BLaER1 (cell line): ENCODE measurements around the gene ASIC3.

ENCODE experiments used
- H3K27ac ChIP-seq: shearing (Covaris generic); formaldehyde crosslinking; 2 replicates; pipeline ENCODE4 v1.8.1; 2022
- H3K27me3 ChIP-seq: shearing (Covaris generic); formaldehyde crosslinking; 2 replicates; pipeline ENCODE4 v1.8.1; 2022
- H3K36me3 ChIP-seq: shearing (Covaris generic); formaldehyde crosslinking; 2 replicates; pipeline ENCODE4 v1.8.1; 2022
- H3K4me1 ChIP-seq: shearing (Covaris generic); formaldehyde crosslinking; 2 replicates; pipeline ENCODE4 v1.8.1; 2022
- H3K4me2 ChIP-seq: shearing (Covaris generic); formaldehyde crosslinking; 2 replicates; pipeline ENCODE4 v1.8.1; 2022
- H3K4me3 ChIP-seq: shearing (Covaris generic); formaldehyde crosslinking; 2 replicates; pipeline ENCODE4 v1.8.1; 2022
- H3K9ac ChIP-seq: shearing (Covaris generic); formaldehyde crosslinking; 2 replicates; pipeline ENCODE4 v1.8.1; 2022
- H3K9me3 ChIP-seq: shearing (Covaris generic); formaldehyde crosslinking; 2 replicates; pipeline ENCODE4 v1.8.1; 2022
- H4K20me1 ChIP-seq: shearing (Covaris generic); formaldehyde crosslinking; 2 replicates; pipeline ENCODE4 v1.8.1; 2022
- Cebpa-rat ChIP-seq: shearing (Covaris generic); IDR thresholded peaks from 2 replicates; pipeline ENCODE4 v1.8.1; 2022

The ASIC3 gene

GRCh38 chr7:151076863-151077704 is 28.8 kb downstream of the ASIC3 start:
- Histone ChIP-seq H3K36me3 (peaks cover 58% of the 10 kb centered on the region), H3K4me3 (no peak overlapping the region), H3K4me2 (0 out of 2 replicates have a peak overlapping the region, but pooled peaks have one; percentile 99), H3K9me3 (no peaks in the 10 kb centered on the region), H3K27ac (0 out of 2 replicates have a peak overlapping the region, but pooled peaks have one; percentile 6), H4K20me1 (peaks cover 70% of the 10 kb centered on the region), H3K4me1 (peaks cover 45% of the 10 kb centered on the region), H3K9ac (no peak overlapping the region), H3K27me3 (no peaks in the 10 kb centered on the region)
- TF ChIP-seq Cebpa-rat, result no peak

DNA sequence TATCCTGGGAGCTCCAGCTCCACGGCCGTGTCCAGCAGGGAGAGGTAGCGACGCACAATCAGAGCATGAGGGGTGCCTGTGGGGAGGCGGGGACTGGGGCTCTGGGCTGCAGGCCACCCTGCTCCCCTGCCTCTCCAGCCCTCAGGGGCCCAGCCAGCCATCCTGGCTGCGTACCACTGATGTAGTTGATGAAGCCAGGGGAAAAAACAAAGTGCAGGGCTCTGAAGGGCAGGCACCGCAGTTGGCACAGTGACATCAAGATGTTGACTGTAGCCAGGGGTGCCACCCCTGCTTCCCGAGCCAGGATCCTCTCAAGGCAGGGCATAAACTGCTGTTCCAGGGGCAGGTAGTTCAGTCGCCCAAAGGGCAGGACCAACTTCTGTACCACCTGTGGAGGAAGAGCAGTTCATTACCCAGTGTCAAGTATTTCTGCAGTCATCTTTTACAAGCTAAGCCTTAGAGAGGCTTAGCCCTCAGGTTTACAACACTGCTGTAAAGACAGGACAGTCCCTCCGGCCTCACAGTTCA is 29.4 kb downstream of the ASIC3 start:
- TF ChIP-seq Cebpa-rat, result no peak
- H3K27me3 ChIP-seq, result no peaks in the 10 kb centered on the region
- no peaks in the 10 kb centered on the region for H3K9me3 ChIP-seq
- no peak overlapping the region for H3K4me3 ChIP-seq
- no peak overlapping the region; the same call in 1 of the 2 replicates for H3K9ac ChIP-seq
- H3K27ac ChIP-seq, result no peak overlapping the region
- peak overlapping the region; percentile 99 for H3K4me2 ChIP-seq
- H3K4me1 ChIP-seq, result peaks cover 51% of the 10 kb centered on the region
- peaks cover 51% of the 10 kb centered on the region for H3K36me3 ChIP-seq
- H4K20me1 ChIP-seq, result peaks cover 76% of the 10 kb centered on the region

DNA sequence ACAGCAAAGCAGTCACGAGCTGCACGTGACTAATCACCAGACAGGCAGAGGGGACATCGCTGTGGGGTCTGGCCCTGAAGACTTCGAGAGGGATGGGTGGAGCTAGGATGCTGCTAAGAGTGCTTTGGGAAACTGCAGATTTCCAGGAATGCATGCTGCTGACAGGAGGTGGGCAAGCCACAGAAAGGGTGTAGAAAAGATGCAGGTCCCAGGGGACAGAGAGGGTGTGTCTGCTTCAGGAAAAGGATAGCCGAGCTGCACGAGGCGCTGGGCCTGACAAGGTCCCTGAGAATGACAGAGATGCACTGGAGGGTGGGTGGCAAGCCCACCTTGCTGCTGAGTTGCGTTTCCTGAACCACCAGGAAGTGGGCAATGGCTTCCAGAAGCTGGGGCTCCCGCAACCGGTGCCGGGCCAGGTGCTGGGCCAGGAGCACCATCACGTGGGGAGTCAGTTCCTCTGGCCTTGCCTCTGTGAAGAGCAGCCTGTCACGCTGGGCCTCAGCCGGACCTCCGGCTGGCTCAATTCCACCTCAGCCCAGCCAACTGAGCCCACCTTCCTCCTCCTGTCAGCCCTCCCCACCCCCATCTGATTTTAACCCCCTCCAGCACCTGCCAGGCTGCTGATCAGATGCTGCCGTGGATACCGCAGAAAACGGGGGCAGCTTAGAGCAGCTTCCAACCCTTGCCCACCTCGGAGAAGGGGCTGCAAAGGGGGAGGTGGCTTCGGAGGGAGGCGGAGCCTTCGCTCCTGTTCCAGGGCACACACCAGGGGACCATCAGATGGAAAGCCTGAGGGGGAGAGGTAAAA is 30.1 kb downstream of the ASIC3 start:
- TF ChIP-seq Cebpa-rat, result no peak
- Histone ChIP-seq H3K4me2 (peak overlapping the region; percentile 99), H3K9ac (peak overlapping the region; percentile 99; the same call in 1 of the 2 replicates), H3K4me1 (peaks cover 52% of the 10 kb centered on the region), H3K27ac (0 out of 2 replicates have a peak overlapping the region, but pooled peaks have one; percentile 30), H3K36me3 (peaks cover 45% of the 10 kb centered on the region), H3K27me3 (no peaks in the 10 kb centered on the region; the same call in 1 of the 2 replicates), H3K4me3 (no peak overlapping the region; the same call in 1 of the 2 replicates), H4K20me1 (peaks cover 76% of the 10 kb centered on the region), H3K9me3 (no peaks in the 10 kb centered on the region)

GRCh38 chr7:151079199-151079910 is 31.0 kb downstream of the ASIC3 start:
- Histone ChIP-seq H3K9ac (peak overlapping the region; percentile 99), H3K4me3 (peak overlapping the region; percentile 99), H3K36me3 (peaks cover 36% of the 10 kb centered on the region), H3K27me3 (peaks cover 9% of the 10 kb centered on the region; the same call in 1 of the 2 replicates), H3K4me2 (peak overlapping the region; percentile 99), H3K9me3 (no peaks in the 10 kb centered on the region), H3K27ac (peak overlapping the region; percentile 96; the same call in 1 of the 2 replicates), H3K4me1 (peaks cover 60% of the 10 kb centered on the region), H4K20me1 (peaks cover 71% of the 10 kb centered on the region)
- TF ChIP-seq Cebpa-rat, result no peak

DNA sequence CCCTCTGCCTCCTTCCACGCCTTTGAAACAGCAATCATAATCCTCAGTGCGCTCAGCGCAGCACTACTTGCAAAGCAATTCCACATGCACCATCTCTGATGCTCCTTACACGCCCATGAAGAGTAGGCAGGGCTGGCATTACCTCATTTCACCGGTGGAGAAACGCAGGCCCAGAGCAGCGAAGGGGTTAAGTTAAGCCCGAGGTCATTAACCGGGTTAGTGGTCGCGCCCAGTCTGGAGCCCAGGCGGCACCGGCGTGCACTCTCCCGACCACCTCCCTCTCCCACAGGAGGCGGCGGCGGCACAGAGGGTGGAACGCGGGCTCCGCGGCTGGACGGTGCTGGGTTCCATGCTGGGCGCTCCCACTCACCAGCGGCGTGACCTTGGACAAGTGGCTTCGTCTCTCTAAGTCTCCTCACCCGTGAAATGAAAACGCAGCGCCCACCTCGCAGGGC is 31.8 kb downstream of the ASIC3 start:
- Histone ChIP-seq H3K27me3 (peaks cover 16% of the 10 kb centered on the region), H4K20me1 (peaks cover 64% of the 10 kb centered on the region), H3K4me2 (peak overlapping the region; percentile 99), H3K4me3 (peak overlapping the region; percentile 99), H3K9me3 (no peaks in the 10 kb centered on the region), H3K9ac (peak overlapping the region; percentile 99), H3K4me1 (peaks cover 65% of the 10 kb centered on the region), H3K27ac (peak overlapping the region; percentile 96), H3K36me3 (peaks cover 28% of the 10 kb centered on the region)
- TF ChIP-seq Cebpa-rat, result no peak

- H4K20me1 ChIP-seq, result peaks cover 58% of the 10 kb centered on the region
- H3K4me3 ChIP-seq, result peak within 1 kb of the TSS; percentile 99
- peaks cover 22% of the 10 kb centered on the region for H3K27me3 ChIP-seq
- H3K4me2 ChIP-seq, result peak within 1 kb of the TSS; percentile 99
- no peak for TF ChIP-seq Cebpa-rat
- no peaks in the 10 kb centered on the region for H3K9me3 ChIP-seq
- peaks cover 23% of the 10 kb centered on the region for H3K36me3 ChIP-seq
- peak within 1 kb of the TSS; percentile 96 for H3K27ac ChIP-seq
- peaks cover 71% of the 10 kb centered on the region for H3K4me1 ChIP-seq
- peak within 1 kb of the TSS; percentile 99 for H3K9ac ChIP-seq
Measured at GRCh38 chr7:151080522-151081169, 32.3 kb downstream of the ASIC3 start, which contains the start of gene FASTK. Gene FASTK, minus strand, starts transcription at chr7:151080809. Its CDS starts 43 bp downstream, at chr7:151080766.

GRCh38 chr7:151081170-151082101 is 33.1 kb downstream of the ASIC3 start:
- H3K9me3 ChIP-seq, result no peaks in the 10 kb centered on the region
- TF ChIP-seq Cebpa-rat, result no peak
- H3K4me3 ChIP-seq, result peak overlapping the region; percentile 99
- peak overlapping the region; percentile 99 for H3K9ac ChIP-seq
- peaks cover 54% of the 10 kb centered on the region for H4K20me1 ChIP-seq
- H3K36me3 ChIP-seq, result peaks cover 15% of the 10 kb centered on the region
- peaks cover 28% of the 10 kb centered on the region for H3K27me3 ChIP-seq
- H3K27ac ChIP-seq, result peak overlapping the region; percentile 96
- H3K4me1 ChIP-seq, result peaks cover 74% of the 10 kb centered on the region
- H3K4me2 ChIP-seq, result peak overlapping the region; percentile 99
